HepG2 (cell line): Measurements from ENCODE around the gene LAMTOR2. TPM values are rescaled to one million over a fixed set of nuclear protein-coding genes. Genes with fewer than 3 reads are reported as not detected.

Source experiments
- CBFB ChIP-seq: sonication (generic); formaldehyde crosslinking; IDR thresholded peaks from 2 replicates; pipeline ENCODE4 v1.4.0; 2020; ENCODE audit warnings: missing genetic modification reagents
- DNMT3B ChIP-seq: conservative IDR thresholded peaks from 2 replicates; pipeline ENCODE4 v1.6.1; 2016; ENCODE audit warnings: missing biosample characterization, control low read depth
- HES4 ChIP-seq: sonication (generic); formaldehyde crosslinking; IDR thresholded peaks from 2 replicates; pipeline ENCODE4 v1.9.0; 2021; ENCODE audit warnings: mild to moderate bottlenecking, missing genetic modification reagents, borderline replicate concordance
- MBD4 ChIP-seq: IDR thresholded peaks from 2 replicates; pipeline ENCODE4 v1.6.1; 2012; ENCODE audit warnings: low read length, inconsistent platforms, borderline replicate concordance
- PAXIP1 ChIP-seq: sonication (generic); formaldehyde crosslinking; conservative IDR thresholded peaks from 2 replicates; pipeline ENCODE4 v1.4.0; 2020; ENCODE audit warnings: mild to moderate bottlenecking, missing genetic modification reagents, moderate library complexity
- PREB ChIP-seq: sonication (generic); formaldehyde crosslinking; IDR thresholded peaks from 2 replicates; pipeline ENCODE4 v1.4.0; 2020; ENCODE audit warnings: missing genetic modification reagents
- REPIN1 ChIP-seq: sonication (generic); formaldehyde crosslinking; IDR thresholded peaks from 2 replicates; pipeline ENCODE4 v1.8.0; 2022; ENCODE audit warnings: missing genetic modification reagents, low read depth, mild to moderate bottlenecking, borderline replicate concordance
- RFX3 ChIP-seq: IDR thresholded peaks from 2 replicates; pipeline ENCODE4 v1.6.1; 2016; ENCODE audit warnings: missing biosample characterization, missing genetic modification reagents
- RXRB ChIP-seq: IDR thresholded peaks from 2 replicates; pipeline ENCODE4 v1.6.1; 2016; ENCODE audit warnings: borderline replicate concordance, missing genetic modification reagents, missing compliant biosample characterization
- ZFP82 ChIP-seq: sonication (generic); formaldehyde crosslinking; IDR thresholded peaks from 2 replicates; pipeline ENCODE4 v1.5.1; 2020; ENCODE audit warnings: mild to moderate bottlenecking, missing genetic modification reagents, borderline replicate concordance
- ZNF354B ChIP-seq: sonication (generic); formaldehyde crosslinking; IDR thresholded peaks from 2 replicates; pipeline ENCODE4 v1.8.0; 2022; ENCODE audit warnings: mild to moderate bottlenecking, missing genetic modification reagents
- ZNF501 ChIP-seq: sonication (generic); formaldehyde crosslinking; IDR thresholded peaks from 2 replicates; pipeline ENCODE4 v1.5.1; 2020; ENCODE audit warnings: mild to moderate bottlenecking, moderate library complexity, missing genetic modification reagents
- ZNF7 ChIP-seq: IDR thresholded peaks from 2 replicates; pipeline ENCODE4 v1.6.1; 2016; ENCODE audit warnings: missing biosample characterization, missing genetic modification reagents
- ZNF740 ChIP-seq: sonication (generic); formaldehyde crosslinking; IDR thresholded peaks from 2 replicates; pipeline ENCODE4 v1.4.0; 2020; ENCODE audit warnings: missing genetic modification reagents
- ZNF780A ChIP-seq: sonication (generic); formaldehyde crosslinking; IDR thresholded peaks from 2 replicates; pipeline ENCODE4 v1.8.0; 2022; ENCODE audit warnings: mild to moderate bottlenecking, missing genetic modification reagents, moderate library complexity
- ZSCAN31 ChIP-seq: sonication (generic); formaldehyde crosslinking; IDR thresholded peaks from 2 replicates; pipeline ENCODE4 v1.5.0; 2020; ENCODE audit warnings: low read depth, mild to moderate bottlenecking, missing genetic modification reagents
- ZSCAN9 ChIP-seq: IDR thresholded peaks from 2 replicates; pipeline ENCODE4 v1.6.1; 2016; ENCODE audit warnings: borderline replicate concordance
- ZUFSP ChIP-seq: sonication (generic); formaldehyde crosslinking; IDR thresholded peaks from 2 replicates; pipeline ENCODE4 v1.9.0; 2021; ENCODE audit warnings: missing genetic modification reagents, mild to moderate bottlenecking, borderline replicate concordance
- ZXDC ChIP-seq: sonication (generic); formaldehyde crosslinking; IDR thresholded peaks from 2 replicates; pipeline ENCODE4 v1.5.0; 2020; ENCODE audit warnings: mild to moderate bottlenecking, missing genetic modification reagents
- polyA plus RNA-seq, 8 experiments: library from polyadenylated mRNA; depleted of rRNA in 3 of 8; stranded (reverse) in 7 of 8; unstranded in 1 of 8; fragments of >200 nt; fragmentation: Illumina TruSeq in 4 of 8; extraction: Trizol in 4 of 8; gene quantifications; 2 replicates each; pipeline versions ENCODE4 v1.2.1 to v1.2.3, GENCODE V29; 2011 to 2016; ENCODE audit warnings: low read depth in 4 of 8, missing spikeins in 1 of 8, mixed read lengths in 1 of 8; ENCODE audit not compliant: insufficient read depth in 1 of 8
- total RNA-seq, 5 experiments: library from RNA; depleted of rRNA; stranded (reverse); fragments of >200 nt; fragmentation: Illumina TruSeq; extraction: Trizol; gene quantifications; 2 replicates each; pipeline ENCODE4 v1.2.3, GENCODE V29; 2016; ENCODE audit warnings: low read depth in 1 of 5

Gene LAMTOR2
- total and polyA plus RNA-seq, 2 of the 13 experiments (the other 11 are each of a cell fraction or from before 2014, with no cell fraction given): 36.5 to 66.4 TPM

- TF ChIP-seq PREB (CRISPR knock-in tag) (no peak), DNMT3B (CRISPR knock-in tag) (no peak), RFX3 (no peak), MBD4 (no peak), HES4 (no peak), ZNF354B (no peak), PAXIP1 (CRISPR knock-in tag) (peak; percentile 44), ZNF501 (CRISPR knock-in tag) (peak; percentile 46; the same call in 1 of the 2 replicates), ZXDC (CRISPR knock-in tag) (no peak), REPIN1 (CRISPR knock-in tag) (no peak), ZNF780A (no peak), ZNF740 (CRISPR knock-in tag) (no peak), ZNF7 (no peak), ZSCAN31 (no peak), CBFB (CRISPR knock-in tag) (no peak), RXRB (CRISPR knock-in tag) (peak; percentile 69; the same call in 1 of the 2 replicates), ZSCAN9 (CRISPR knock-in tag) (no peak), ZFP82 (CRISPR knock-in tag) (no peak), ZUFSP (no peak)
Measured at GRCh38 chr1:156096640-156097391, 42.2 kb downstream of the LAMTOR2 start (continued).
